Left forelimb (tissue), 1 donor: ENCODE data around the gene HMCN1.
"Not testable (repeated sequence)": the region's sequence is repeated elsewhere in the genome, so short reads cannot be mapped to it uniquely, and the experiment has no call there.

ENCODE experiments used
- DNase-seq: peaks from one replicate; pipeline ENCODE4 v3.0.0-alpha.2; 2018; ENCODE audit warnings: low spot score

Gene HMCN1

DNA sequence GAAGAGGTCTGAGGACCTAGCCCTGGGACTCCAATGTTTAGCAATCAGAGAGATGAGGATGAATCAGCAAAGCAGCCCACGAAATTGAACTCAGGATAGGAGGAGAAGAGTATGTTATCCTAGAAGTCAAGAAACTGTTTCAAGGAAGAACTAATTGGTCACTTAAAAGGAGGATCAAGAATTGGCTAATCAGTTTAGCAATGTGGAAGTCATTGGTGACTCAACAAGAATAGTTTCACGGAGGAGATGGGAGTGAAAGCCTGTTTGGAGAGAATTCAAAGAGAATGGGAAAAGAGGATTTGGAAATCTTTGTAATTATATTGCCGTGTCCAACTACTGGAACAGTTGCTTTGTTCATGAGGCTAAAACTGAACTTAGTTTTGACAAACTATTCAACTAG, 7.4 kb downstream of the HMCN1 start:
- DNase-seq, result no peak

DNA sequence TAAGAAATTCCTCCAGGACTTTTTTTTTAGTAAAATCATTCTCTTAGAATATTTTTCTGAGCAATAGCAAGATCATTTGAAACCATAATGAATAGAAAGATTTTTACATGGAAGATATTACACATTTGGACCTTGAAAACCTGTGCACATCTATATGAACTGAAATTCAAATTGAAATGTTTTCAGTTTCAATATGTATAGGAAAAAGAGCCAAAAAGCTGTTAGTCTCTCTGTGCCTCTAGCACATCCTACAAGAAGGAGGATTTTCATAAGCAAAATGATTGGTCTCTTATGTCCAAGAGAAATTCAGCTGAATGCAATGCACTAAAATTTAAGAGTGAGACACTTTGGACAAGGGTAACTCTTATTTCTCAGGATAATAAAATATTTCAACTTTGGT, 8.2 kb downstream of the HMCN1 start:
- no peak for DNase-seq

- no peak for DNase-seq
These were observed 11.0 kb downstream of the HMCN1 start for GRCh38 chr1:185745165-185745564.

DNA sequence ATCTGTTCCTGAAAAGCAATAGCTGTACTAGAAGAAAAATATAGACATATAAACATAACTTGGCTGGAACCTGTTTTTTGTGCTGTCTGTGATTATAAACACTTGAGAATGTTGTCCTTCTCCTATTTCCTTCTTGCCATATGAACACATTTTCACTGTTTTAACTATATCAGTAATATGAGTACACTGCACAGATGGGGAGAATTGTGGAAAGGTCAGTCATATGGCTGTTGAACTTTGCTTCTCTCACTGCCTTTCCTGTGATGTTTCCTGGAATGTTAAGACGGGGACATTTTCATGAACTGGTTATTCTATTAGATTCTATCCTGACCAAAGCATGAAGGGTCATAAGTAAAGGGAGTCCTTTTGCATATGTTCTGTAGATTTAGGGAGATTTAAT, 24.9 kb downstream of the HMCN1 start:
- DNase-seq, result no peak

DNA sequence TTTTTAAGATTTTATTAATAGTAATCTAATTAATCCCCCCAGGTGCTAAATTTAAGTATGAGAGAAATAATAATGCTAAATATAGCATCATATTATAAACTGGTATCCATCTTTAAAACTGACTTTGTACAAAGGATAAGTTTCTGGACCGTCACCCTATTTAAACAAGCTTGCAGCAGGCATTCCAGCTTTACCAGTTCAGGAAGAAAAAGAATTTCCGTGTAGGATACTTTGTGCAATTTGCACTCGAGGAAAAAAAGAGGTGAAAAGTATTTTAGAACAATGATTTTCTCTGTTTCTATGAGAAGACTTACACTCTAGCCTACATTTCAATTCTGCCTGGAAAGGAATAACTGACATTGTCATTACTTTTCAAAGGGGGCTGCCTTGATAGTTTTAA, 27.6 kb downstream of the HMCN1 start:
- DNase-seq, result no peak

- DNase-seq, result no peak
These were observed 33.4 kb downstream of the HMCN1 start for GRCh38 chr1:185767508-185768120.

DNA sequence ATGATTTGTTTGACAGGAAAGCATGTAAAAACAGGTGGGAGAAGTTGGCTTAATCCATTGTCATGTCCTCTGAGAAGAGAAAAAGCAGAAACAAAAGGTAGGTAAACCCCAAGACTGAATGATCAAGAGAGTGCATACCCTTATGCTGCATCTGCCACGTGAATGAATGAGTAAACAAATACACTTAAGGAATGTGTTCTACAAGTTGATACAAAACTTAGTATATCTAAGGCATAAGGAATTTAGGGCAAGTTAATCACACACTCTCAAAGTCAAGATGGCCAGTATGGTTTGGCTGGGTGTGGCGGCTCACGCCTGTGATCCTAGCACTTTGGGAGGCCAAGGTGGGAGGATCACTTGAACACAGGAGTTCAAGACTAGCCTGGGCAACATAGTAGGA, 34.2 kb downstream of the HMCN1 start:
- DNase-seq, result no peak

DNA sequence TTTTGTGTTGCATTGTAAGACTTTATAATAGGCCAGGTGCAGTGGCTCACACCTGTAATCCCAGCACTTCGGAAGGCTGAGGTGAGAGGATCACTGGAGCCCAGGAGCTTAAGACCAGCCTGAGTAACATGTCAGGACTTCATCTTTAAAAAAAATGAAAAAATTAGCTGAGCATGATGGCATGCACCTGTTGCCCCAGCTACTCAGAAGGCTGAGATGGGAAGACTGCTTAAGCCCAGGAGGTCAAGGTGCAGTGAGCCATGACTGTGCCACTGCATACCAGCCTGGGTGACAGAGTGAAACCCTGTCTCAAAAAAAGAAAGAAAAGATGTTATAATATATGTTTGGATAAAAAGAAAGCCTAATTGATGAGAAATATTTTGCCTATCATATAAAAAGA, 34.9 kb downstream of the HMCN1 start:
- no peak for DNase-seq

GRCh38 chr1:185774394-185774793, 40.2 kb downstream of the HMCN1 start:
- DNase-seq, result no peak

DNA sequence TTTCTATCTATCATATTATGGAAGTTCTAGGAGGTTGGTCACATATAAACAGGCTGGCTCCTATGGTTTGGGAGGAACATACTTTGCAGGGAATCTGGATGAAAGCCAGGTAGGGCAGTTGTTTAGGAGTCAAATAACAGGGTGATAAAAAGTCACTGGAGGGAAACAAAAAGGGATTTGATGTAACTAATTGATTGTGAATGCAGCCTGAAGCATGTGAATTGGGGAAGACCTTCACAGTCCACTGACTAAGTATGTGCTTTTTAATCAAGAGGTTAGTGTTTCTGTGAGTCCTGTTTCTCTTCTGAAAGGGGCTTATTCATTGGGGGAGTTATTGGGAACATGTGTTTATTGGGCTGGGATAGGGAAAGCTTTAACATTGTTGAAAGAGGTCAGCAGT, 41.3 kb downstream of the HMCN1 start:
- DNase-seq, result no peak

DNA sequence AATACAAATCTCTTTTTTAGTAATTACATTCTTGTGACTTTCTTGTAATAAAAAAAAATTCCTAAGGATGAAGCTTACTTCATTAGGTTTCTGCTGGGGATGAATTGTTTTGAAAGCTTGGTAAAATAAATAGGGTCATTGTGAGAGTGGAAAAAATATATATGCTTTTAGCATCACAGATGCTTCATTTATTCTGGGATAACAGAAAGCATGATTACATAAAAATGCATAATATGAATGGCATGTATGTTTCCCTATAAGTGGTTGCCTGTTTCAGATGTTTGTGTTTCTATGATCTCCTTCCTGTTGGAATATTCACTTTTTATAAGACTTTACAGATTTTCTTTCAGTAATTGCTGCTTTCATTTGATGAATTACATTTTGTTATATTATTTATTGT, 42.3 kb downstream of the HMCN1 start:
- DNase-seq, result no peak

- not testable (repeated sequence) for DNase-seq
These were observed 49.7 kb downstream of the HMCN1 start for GRCh38 chr1:185783860-185784259.

- no peak for DNase-seq
These were observed 51.4 kb downstream of the HMCN1 start for GRCh38 chr1:185785586-185785985.

DNA sequence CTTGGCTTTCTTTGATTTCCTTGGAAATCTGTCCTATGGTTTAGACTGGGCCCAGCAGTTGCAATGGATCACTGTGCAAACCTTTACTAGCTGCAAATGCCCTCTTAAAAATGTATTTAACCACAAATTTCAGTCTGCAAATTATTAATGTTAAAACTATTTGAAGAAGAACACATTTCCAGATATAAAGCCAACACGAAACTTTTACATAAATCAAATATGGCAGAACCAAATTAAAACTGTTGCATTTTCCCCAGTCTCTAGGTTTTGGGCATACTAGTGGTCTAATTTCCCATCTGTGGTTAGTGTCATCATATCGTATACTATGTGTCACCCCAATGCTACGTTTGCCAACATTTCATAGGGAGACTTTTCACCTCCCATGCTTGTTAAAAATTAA, 52.3 kb downstream of the HMCN1 start:
- DNase-seq, result no peak

- DNase-seq, result no peak
These were observed 53.0 kb downstream of the HMCN1 start for GRCh38 chr1:185787238-185787637.

GRCh38 chr1:185788386-185788785, 54.2 kb downstream of the HMCN1 start:
- DNase-seq, result no peak

DNA sequence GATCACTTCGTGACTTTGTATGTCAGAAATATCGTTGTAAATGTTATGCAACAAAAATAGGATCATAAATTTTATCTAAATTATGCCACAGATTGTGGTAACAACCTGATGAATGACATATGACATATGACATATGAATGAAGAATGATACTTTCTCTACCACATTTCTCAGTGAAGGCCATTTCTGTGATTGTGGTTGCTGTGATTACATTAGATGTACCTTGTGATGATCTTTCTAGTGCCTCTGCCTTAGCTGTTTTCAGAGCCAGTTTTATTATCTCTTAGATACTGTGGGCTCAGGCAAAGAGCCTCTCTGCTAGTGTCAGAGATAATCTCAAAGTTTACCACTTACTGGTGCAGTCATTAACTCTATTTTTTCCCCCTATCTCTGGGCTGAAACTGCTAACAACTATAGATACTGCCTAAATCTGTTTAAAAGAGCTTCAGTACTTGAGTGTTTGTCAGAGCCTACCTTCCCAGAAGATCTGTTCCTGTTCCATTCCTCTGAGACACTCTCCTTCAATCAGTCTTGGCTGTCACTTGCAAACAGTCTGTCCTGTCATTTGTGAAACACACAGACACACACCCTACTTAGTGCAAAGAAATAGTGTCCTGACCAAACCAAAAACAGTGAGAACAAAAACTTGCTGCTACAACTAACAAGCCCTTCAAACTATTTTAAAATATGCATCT, 55.5 kb downstream of the HMCN1 start:
- DNase-seq, result no peak

GRCh38 chr1:185790194-185790735, 56.1 kb downstream of the HMCN1 start:
- DNase-seq, result no peak

DNA sequence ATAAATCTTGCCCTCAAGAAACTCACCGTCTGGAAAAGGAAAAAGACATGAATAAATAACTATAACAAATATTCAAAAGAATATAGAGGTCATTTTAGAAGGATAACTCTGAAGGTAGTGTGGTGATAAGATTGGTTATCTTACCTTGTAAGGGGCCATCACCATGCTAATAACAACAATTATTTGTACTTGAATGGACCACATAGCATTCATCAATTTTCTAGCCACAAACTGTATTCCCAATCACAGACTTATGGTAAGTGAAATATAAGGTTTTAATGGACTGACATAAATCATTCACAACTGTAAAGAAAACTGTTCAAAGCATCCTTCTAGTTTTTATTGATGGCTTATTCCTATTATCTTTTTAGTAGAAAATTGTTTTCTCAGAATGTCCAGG, 57.8 kb downstream of the HMCN1 start:
- no peak for DNase-seq

DNA sequence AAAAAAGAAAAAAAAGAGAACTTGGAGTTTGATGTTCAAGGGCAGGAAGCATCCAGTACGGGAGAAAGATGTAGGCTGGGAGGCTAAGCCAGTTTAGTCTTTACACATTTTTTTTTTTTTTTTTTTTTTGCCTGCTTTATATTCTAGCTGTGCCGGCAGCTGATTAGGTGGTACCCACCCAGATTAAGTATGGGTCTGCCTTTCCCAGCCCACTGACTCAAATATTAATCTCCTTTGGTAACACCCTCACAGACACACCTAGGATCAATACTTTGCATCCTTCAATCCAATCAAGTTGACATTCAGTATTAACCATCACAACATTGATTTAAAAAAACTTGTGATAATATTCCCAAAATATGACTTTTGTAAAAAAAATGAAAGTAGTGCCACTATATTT, 60.3 kb downstream of the HMCN1 start:
- DNase-seq, result not testable (repeated sequence)

DNA sequence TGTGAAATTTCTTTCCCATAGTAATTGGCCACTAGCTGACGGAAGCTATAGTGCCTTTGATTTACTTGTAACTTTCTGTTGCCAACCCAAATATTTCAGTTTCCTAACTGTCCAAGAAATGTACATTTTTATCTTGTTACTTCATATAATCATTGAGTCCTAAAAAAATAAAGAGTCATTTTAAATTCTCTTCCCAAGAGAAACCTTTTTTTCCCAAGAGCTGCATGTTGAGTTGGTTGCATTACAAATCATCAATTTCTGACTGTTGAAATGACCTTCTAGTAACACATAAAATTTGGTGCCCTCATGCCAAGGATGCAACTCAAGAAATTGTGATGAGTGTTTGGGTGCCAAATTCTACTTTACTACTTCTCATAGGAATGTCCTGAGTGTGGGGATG, 61.0 kb downstream of the HMCN1 start:
- DNase-seq, result no peak

GRCh38 chr1:185798505-185798904, 64.3 kb downstream of the HMCN1 start:
- DNase-seq, result no peak

- no peak for DNase-seq
These were observed 69.0 kb downstream of the HMCN1 start for GRCh38 chr1:185803241-185803640.

DNA sequence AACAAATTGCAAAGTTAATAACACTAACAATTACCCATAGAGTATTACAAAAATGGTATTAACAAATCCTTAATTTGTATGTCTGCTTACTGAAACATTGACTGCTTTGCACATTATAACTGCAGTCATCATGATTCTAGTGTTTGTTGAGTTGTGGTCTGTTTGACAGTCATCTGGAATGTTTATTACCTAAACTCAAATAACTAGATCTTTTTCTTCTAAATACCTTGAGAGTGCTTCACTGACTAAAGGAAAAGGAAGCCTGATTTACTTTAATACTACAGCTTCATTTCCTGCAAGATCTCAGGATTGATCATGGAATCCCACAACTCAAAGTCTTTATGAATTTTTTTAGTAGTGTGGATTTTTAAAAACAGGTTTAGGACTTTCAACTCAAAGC, 70.0 kb downstream of the HMCN1 start:
- DNase-seq, result no peak
